H9 (cell line): ENCODE measurements around the gene NR2F1-AS1. TPM values are rescaled to one million over a fixed set of nuclear protein-coding genes. Genes with fewer than 3 reads are reported as not detected.

Experiments
- DNase-seq: peaks from one replicate; pipeline ENCODE4 v3.0.0-alpha.2; 2017
- H2AFZ ChIP-seq: one replicate; pipeline ENCODE4 v1.6.1; 2013; ENCODE audit warnings: mild to moderate bottlenecking, low read length, control low read depth, moderate library complexity
- H2AK5ac ChIP-seq: 2 replicates; pipeline ENCODE4 v1.6.1; 2013; ENCODE audit warnings: low read length, control low read depth, mixed read lengths; ENCODE audit not compliant: insufficient read length
- H2BK120ac ChIP-seq: one replicate; pipeline ENCODE4 v1.6.1; 2013; ENCODE audit warnings: low read depth, mild to moderate bottlenecking, low read length, control low read depth, inconsistent platforms; ENCODE audit not compliant: poor library complexity, severe bottlenecking
- H2BK12ac ChIP-seq: 2 replicates; pipeline ENCODE4 v1.6.1; 2013; ENCODE audit warnings: low read length, control low read depth, mixed read lengths, low read depth; ENCODE audit not compliant: insufficient read length
- H2BK15ac ChIP-seq: 2 replicates; pipeline ENCODE4 v1.6.1; 2013; ENCODE audit warnings: low read depth, low read length, control low read depth
- H2BK20ac ChIP-seq: one replicate; pipeline ENCODE4 v1.6.1; 2013; ENCODE audit warnings: low read depth, mild to moderate bottlenecking, low read length, control low read depth, inconsistent platforms; ENCODE audit not compliant: poor library complexity, severe bottlenecking
- H2BK5ac ChIP-seq: 2 replicates; pipeline ENCODE4 v1.6.1; 2013; ENCODE audit warnings: low read length, control low read depth, mixed read lengths; ENCODE audit not compliant: insufficient read length
- H3K14ac ChIP-seq: 2 replicates; pipeline ENCODE4 v1.6.1; 2013; ENCODE audit warnings: low read length, control low read depth; ENCODE audit not compliant: insufficient read depth
- H3K18ac ChIP-seq: 2 replicates; pipeline ENCODE4 v1.6.1; 2013; ENCODE audit warnings: low read depth, mild to moderate bottlenecking, mixed read lengths, low read length, control low read depth; ENCODE audit not compliant: insufficient read length
- H3K23ac ChIP-seq: 2 replicates; pipeline ENCODE4 v1.6.1; 2013; ENCODE audit warnings: low read length, control low read depth, mixed read lengths, low read depth; ENCODE audit not compliant: insufficient read length
- H3K23me2 ChIP-seq: 2 replicates; pipeline ENCODE4 v1.6.1; 2013; ENCODE audit warnings: low read depth, mild to moderate bottlenecking, mixed read lengths, low read length, control low read depth; ENCODE audit not compliant: insufficient read length, poor library complexity, severe bottlenecking
- H3K27ac ChIP-seq: 2 replicates; pipeline ENCODE4 v1.5.1; 2013; ENCODE audit warnings: low read length, control low read depth, mixed read lengths, low read depth; ENCODE audit not compliant: insufficient read length
- H3K27me3 ChIP-seq: 2 replicates; pipeline ENCODE4 v1.6.1; 2013; ENCODE audit warnings: low read length, control low read depth, inconsistent platforms; ENCODE audit not compliant: insufficient read depth
- H3K4ac ChIP-seq: 2 replicates; pipeline ENCODE4 v1.6.1; 2013; ENCODE audit warnings: low read depth, mild to moderate bottlenecking, control low read depth, inconsistent platforms, low read length, moderate library complexity
- H3K4me1 ChIP-seq: 2 replicates; pipeline ENCODE4 v1.6.1; 2013; ENCODE audit warnings: low read length, control low read depth, inconsistent platforms; ENCODE audit not compliant: insufficient read depth
- H3K4me2 ChIP-seq: 2 replicates; pipeline ENCODE4 v1.6.1; 2013; ENCODE audit warnings: low read length, control low read depth, mixed read lengths; ENCODE audit not compliant: insufficient read length, insufficient read depth
- H3K56ac ChIP-seq: 2 replicates; pipeline ENCODE4 v1.6.1; 2013; ENCODE audit warnings: low read depth, mild to moderate bottlenecking, mixed read lengths, low read length, control low read depth; ENCODE audit not compliant: insufficient read length
- H3K79me1 ChIP-seq: 2 replicates; pipeline ENCODE4 v1.6.1; 2013; ENCODE audit warnings: low read depth, mild to moderate bottlenecking, moderate library complexity, low read length, control low read depth, inconsistent platforms; ENCODE audit not compliant: insufficient read depth, poor library complexity, severe bottlenecking
- H3K79me2 ChIP-seq: 2 replicates; pipeline ENCODE4 v1.6.1; 2013; ENCODE audit warnings: low read length, control low read depth, inconsistent platforms; ENCODE audit not compliant: insufficient read depth
- H3K9ac ChIP-seq: 2 replicates; pipeline ENCODE4 v1.6.1; 2013; ENCODE audit warnings: low read length, control low read depth, mixed read lengths; ENCODE audit not compliant: insufficient read length; ENCODE audit errors: extremely low read depth
- H3K9me3 ChIP-seq: one replicate; pipeline ENCODE4 v1.6.1; 2013; ENCODE audit warnings: low read depth, low read length, inconsistent platforms; ENCODE audit not compliant: control insufficient read depth
- H3T11ph ChIP-seq: one replicate; pipeline ENCODE4 v1.6.1; 2013; ENCODE audit warnings: mild to moderate bottlenecking, low read length, control low read depth, inconsistent platforms
- H4K20me1 ChIP-seq: one replicate; pipeline ENCODE4 v1.6.1; 2013; ENCODE audit not compliant: control insufficient read depth, insufficient read length, insufficient read depth
- H4K5ac ChIP-seq: 2 replicates; pipeline ENCODE4 v1.6.1; 2013; ENCODE audit warnings: low read depth, mild to moderate bottlenecking, mixed read lengths, low read length, control low read depth; ENCODE audit not compliant: insufficient read length
- H4K8ac ChIP-seq: replicated peaks from 2 replicates; pipeline ENCODE4 v1.6.1; 2013; ENCODE audit warnings: low read length, control low read depth, mixed read lengths, low read depth; ENCODE audit not compliant: insufficient read length
- H4K91ac ChIP-seq: 2 replicates; pipeline ENCODE4 v1.6.1; 2013; ENCODE audit warnings: low read depth, mild to moderate bottlenecking, moderate library complexity, mixed read lengths, low read length, control low read depth; ENCODE audit not compliant: insufficient read length
- H3K27ac Mint-ChIP-seq, 3 experiments: 2 replicates in 2 of 3; 3 replicates in 1 of 3; pipeline ENCODE4 v1.8.0; 2020 to 2021; ENCODE audit warnings: mixed read lengths in 3 of 3, mild to moderate bottlenecking in 1 of 3, moderate library complexity in 1 of 3
- H3K27me3 Mint-ChIP-seq: 2 replicates; pipeline ENCODE4 v1.8.0; 2021; ENCODE audit warnings: low read depth, mild to moderate bottlenecking, moderate library complexity, mixed read lengths
- H3K36me3 Mint-ChIP-seq, 3 experiments: 2 replicates in 2 of 3; 3 replicates in 1 of 3; pipeline ENCODE4 v1.8.0; 2020 to 2021; ENCODE audit warnings: low read depth in 3 of 3, mixed read lengths in 3 of 3; ENCODE audit not compliant: insufficient read depth in 1 of 3
- H3K4me1 Mint-ChIP-seq, 2 experiments: 2 replicates each; pipeline ENCODE4 v1.8.0; 2020; ENCODE audit warnings: mixed read lengths in 2 of 2
- H3K4me3 Mint-ChIP-seq, 2 experiments: 2 replicates in 1 of 2; 3 replicates in 1 of 2; pipeline ENCODE4 v1.8.0; 2020 to 2021; ENCODE audit warnings: mild to moderate bottlenecking in 2 of 2, mixed read lengths in 2 of 2, moderate library complexity in 1 of 2
- H3K9me3 Mint-ChIP-seq, 2 experiments: 2 replicates in 1 of 2; 3 replicates in 1 of 2; pipeline ENCODE4 v1.8.0; 2020; ENCODE audit warnings: mild to moderate bottlenecking in 2 of 2, mixed read lengths in 2 of 2, moderate library complexity in 1 of 2
- WGBS: extraction: QIAGEN DNeasy Blood & Tissue Kit; methylation state at CpG from one replicate; pipeline ENCODE4 v1.1.7; 2013; ENCODE audit warnings: missing lambda C conversion rate, low lambda C conversion rate, mixed read lengths; ENCODE audit not compliant: insufficient read length; ENCODE audit errors: extremely low coverage; 5-methylcytosine and 5-hydroxymethylcytosine counted together
- total RNA-seq: library from RNA; stranded (reverse); gene quantifications from 2 replicates; pipeline ENCODE4 v1.2.1, GENCODE V29; 2021
- TF ChIP-seq, protein P1 (sequence below): fragments of 200-600 bp; sonication (generic); conservative IDR thresholded peaks from 3 replicates; pipeline ENCODE4 v1.8.0; 2021; ENCODE audit warnings: antibody characterized with exemption, mild to moderate bottlenecking

Gene NR2F1-AS1
- total RNA-seq, 1 experiment from 2014 or later = 1.9 TPM

DNA sequence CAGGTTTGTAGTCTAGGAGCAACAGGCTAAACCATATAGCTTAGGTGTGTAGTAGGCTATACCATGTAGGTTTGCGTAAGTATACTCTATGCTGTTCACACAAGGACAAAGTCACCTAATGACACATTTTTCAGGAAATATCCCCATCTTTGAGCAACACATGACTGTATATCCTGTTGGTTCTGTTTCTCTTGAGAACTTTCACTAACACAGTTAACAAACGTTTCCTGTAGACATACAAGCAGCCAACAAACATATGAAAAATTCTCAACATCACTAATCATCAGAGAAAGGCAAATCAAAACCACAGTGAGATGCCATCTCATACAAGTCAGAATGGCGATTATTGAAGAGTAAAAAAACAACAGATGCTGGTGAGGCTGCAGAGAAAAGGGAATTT lies 68.2 kb downstream of the NR2F1-AS1 start:
- H2AK5ac ChIP-seq = no peak overlapping the region
- H3K4me2 ChIP-seq = no peak overlapping the region
- Mint-ChIP-seq H3K4me3 (no peak overlapping the region), H3K36me3 (no peaks in the 10 kb centered on the region), H3K4me1 (peaks cover 3 to 4% of the 10 kb centered on the region in 2 experiments; a peak in 2 of 4 replicates), H3K9me3 (no peaks in the 10 kb centered on the region), H3K27me3 (no peaks in the 10 kb centered on the region), H3K27ac (no peak overlapping the region)
- H3K79me1 ChIP-seq = no peaks in the 10 kb centered on the region
- H2BK20ac ChIP-seq = no peak overlapping the region
- H2BK12ac ChIP-seq = no peak overlapping the region
- no peak overlapping the region for H4K5ac ChIP-seq
- no peaks in the 10 kb centered on the region for H4K20me1 ChIP-seq
- H3K27me3 ChIP-seq = no peaks in the 10 kb centered on the region
- no peak overlapping the region for H3K18ac ChIP-seq
- H3K4me1 ChIP-seq = no peaks in the 10 kb centered on the region
- H2AFZ ChIP-seq = no peak overlapping the region
- no peak for DNase-seq
- H3K9ac ChIP-seq = no peak overlapping the region
- H3K56ac ChIP-seq = no peak overlapping the region
- H3K79me2 ChIP-seq = no peaks in the 10 kb centered on the region
- H2BK15ac ChIP-seq = no peak overlapping the region
- no CpG with 5 or more reads among the region's 3 CpGs for WGBS
- no peak overlapping the region for H4K8ac ChIP-seq
- no peak overlapping the region for H3K4ac ChIP-seq
- H3K23me2 ChIP-seq = no peaks in the 10 kb centered on the region
- H3K27ac ChIP-seq = no peak overlapping the region
- H4K91ac ChIP-seq = no peak overlapping the region
- TF ChIP-seq, protein P1, sequence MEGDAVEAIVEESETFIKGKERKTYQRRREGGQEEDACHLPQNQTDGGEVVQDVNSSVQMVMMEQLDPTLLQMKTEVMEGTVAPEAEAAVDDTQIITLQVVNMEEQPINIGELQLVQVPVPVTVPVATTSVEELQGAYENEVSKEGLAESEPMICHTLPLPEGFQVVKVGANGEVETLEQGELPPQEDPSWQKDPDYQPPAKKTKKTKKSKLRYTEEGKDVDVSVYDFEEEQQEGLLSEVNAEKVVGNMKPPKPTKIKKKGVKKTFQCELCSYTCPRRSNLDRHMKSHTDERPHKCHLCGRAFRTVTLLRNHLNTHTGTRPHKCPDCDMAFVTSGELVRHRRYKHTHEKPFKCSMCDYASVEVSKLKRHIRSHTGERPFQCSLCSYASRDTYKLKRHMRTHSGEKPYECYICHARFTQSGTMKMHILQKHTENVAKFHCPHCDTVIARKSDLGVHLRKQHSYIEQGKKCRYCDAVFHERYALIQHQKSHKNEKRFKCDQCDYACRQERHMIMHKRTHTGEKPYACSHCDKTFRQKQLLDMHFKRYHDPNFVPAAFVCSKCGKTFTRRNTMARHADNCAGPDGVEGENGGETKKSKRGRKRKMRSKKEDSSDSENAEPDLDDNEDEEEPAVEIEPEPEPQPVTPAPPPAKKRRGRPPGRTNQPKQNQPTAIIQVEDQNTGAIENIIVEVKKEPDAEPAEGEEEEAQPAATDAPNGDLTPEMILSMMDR = no peak
- no peak overlapping the region for H3K14ac ChIP-seq
- no peak overlapping the region for H2BK120ac ChIP-seq
- H3K23ac ChIP-seq = no peak overlapping the region
- H2BK5ac ChIP-seq = no peak overlapping the region
- no peak overlapping the region for H3T11ph ChIP-seq
- H3K9me3 ChIP-seq = no peaks in the 10 kb centered on the region
